NCI-H146 (cell line): ENCODE measurements around the gene UMPS.
A peak's percentile ranks its signal among the peaks of the same experiment; 100 is the strongest.
"Not testable (repeated sequence)": the region's sequence is repeated elsewhere in the genome, so short reads cannot be mapped to it uniquely, and the experiment has no call there.

ENCODE experiments used
- DNase-seq: peaks from one replicate; lab custom pipeline; 2025; lab: John Stamatoyannopoulos, UW

UMPS gene

DNA sequence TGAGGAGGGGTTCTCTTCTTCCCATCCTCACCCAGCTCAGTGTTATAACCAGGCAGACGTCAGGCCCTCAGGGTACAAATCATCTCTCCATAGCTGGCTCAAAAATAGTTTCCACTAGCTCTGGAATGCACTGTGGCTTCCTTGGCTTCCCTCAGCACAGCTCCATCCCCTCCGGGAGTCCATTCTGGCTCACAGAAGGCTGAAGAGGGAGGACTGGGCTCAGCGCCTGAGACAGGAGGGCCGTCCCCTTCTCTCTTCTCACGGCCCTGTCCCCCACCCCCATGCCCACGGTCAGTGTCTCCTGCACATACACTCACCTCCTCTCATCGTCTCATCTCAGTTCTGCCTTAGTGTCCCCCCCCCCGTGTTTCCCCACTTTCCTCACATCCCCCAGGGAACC is 50.1 kb downstream of the UMPS start:
- DNase-seq, result no peak

DNA sequence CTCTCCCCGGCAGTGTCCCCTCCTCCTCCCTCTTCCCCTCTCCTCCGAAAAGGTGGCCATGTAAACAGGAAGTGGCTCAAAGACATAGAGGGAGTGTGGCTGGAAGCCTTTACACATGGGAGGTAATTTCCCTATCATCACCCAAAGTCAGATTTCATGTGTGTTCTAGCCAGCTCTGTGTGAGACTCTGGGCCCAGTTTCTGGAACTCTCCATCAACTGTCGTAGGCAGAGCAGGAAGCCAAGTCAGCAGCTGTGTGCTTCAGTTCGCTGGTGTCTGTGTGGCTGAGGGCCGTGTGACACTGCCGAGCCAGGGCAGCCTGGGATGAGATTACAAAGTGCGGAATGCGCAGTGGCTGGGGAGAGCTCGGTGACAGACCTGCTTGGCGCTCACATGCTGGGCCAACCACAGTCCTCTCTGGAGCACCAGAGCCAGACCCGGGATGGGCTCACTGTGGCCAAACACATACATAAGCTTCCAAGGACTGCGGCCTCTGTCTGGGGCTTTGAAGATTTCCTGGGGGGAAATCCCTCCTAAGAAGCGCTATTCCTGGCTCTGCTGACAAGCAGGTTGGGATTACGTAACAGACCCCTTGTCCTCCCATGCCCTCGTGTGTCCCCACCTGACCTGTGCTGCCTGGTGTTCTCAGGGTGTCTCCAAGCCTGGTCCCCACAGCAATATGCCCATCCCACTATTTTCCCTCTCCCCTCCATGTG is 50.7 kb downstream of the UMPS start:
- no peak for DNase-seq

DNA sequence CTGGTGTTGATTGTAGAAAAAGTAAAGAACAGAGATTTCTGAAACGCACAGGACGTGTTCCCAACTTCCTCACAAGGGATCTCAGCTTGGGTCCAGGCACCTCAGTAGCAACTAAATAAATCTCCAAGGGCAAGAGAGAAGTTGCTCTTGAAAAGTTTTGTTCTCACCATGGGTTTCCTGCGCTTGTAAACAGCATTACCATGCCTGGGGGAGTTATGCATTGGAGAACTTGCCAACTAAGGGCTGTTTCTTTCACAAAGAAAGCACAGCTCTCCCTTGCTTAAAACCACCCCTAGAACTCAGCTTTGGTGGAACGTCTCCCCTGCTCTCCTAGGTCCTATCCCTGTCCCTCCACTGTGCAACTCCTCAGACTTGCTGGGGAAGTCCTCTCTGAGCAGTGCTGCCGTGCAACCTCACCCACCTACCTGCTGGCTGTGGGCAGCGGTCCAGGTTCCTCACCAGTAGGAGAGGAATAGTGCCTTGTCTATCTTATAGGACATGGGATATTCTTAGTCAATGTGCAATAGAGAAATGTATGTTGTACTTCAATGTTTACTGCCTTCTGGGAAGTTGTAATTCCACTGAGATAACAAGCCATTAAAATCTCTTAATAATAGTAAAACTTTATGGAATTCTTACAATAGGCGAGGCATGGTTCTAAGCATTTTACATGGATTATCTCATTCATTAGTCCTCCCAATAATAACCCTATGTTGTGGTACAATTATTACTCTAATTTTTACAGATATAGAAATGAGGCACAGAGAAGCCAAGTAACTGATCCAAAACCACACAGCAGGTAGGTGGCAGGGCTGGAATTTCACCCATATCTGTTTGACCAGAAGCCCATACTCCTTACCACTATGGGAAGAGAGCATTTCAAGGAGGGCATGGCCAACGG is 51.5 kb downstream of the UMPS start:
- no peak for DNase-seq

DNA sequence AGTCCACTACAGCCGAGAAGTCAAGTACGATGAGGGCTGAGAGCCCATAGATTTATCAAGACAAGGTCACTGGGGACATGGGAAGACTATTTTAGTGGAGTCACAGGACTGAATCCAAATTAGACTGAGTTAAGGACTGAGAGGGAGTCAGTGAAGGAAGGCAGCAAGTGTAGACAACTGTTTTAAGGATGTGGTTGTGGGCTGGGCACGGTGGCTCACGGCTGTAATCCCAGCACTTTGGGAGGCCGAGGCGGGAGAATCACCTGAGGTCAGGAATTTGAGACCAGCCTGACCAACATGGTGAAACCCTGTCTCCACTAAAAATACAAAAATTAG is 52.1 kb downstream of the UMPS start:
- not testable (repeated sequence) for DNase-seq

DNA sequence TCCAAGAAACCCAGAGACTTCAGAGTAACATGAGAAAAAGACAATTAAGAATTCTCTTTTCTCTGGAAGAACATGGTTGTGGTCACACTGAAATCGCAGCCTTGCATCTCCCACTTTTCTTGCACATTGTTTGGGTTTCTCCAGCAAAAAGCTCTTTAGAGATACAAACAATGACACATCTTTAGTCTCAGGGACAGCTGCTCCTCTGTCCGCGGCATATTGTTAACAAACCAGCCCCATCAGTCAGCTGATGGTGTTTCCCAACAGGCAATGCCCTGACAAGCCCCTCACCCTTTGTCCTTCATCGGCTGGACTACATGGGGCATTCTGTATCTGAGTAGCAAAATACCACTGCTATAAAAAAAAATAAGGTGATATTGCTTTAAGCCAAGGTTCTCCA is 53.4 kb downstream of the UMPS start:
- peak; percentile 44 for DNase-seq

DNA sequence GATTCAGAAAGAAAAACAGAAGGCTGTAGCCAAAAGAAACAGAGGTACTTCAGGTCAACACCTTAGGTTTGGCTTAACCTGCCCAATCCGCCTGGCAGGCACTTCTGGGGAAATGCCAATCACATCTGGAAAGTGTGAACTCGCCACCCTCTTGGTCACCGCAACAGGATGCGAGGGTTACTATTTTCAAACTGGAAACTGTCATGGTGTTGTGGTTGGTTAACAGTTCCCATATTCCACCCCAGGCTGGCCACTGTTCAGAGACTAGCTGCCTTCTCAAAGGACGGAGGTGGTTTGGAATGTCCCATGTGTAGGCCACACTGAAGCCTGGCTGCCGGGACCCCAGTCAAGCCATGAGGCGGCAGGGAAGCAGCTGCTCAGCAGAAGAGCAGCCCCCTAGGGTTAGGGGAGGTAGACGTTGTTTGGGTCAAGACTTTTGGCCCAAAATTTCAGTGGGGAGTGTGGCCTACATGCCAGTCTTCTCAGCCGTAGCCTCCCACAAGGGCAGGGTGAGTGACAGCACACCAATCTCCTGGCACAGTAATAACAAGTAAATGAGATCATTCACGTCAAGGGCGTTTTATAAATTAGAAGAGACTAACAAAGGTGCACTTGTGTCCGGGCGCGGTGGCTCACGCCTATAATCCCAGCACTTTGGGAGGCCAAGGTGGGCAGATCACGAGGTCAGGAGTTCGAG is 54.6 kb downstream of the UMPS start:
- no peak for DNase-seq

DNA sequence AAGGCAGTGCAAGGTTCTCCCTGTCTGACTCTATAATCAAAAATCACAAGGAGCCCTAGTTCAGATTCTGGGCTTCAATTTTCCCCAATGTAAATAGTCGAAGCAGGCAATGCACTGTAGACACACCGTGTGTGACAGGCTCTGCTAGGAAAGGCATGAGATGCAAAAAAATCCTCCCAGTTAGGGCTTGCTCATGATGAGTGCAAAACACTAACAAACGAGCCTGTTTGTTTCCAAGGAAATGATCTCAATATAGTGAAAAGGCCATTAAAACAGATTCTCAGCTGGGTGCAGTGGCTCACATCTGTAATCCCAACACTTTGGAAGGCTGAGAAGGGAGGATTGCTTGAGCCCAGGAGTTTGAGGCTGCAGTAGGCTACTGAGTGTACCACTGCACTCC is 55.7 kb downstream of the UMPS start:
- no peak for DNase-seq

DNA sequence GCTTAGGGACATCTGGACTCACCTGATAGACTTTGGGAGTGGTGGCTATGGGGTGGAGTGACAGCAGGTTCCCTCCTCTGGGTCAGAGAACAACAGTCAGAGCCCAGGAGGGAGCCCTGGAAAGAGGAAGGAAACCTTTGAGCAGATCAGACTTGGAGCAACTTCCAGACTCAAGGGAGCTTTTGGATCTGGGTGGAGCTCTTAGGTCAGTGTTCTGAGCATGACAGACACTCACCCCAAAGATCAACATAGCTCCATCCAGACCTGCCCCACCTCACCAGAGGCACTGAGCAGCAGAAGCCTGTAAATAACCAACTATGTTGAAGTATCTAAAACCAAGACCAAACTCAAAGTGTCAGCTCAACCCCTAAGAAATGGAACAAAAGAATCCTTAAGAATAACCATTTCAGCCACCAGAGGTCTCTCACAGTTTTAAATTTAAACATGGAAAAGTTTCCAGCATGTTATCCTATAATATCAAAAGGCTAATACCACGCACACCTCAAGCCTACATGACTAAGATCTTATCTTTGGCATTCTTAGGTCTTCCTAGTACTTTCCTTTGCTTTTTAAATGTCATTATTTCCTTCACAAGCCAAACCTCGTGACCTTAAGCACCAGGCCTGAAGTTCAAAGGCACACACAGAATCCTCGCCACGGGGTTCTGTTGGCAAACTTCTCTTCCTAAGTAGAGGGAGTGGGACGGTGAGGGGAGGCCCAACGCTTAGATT is 56.4 kb downstream of the UMPS start:
- DNase-seq, result no peak

DNA sequence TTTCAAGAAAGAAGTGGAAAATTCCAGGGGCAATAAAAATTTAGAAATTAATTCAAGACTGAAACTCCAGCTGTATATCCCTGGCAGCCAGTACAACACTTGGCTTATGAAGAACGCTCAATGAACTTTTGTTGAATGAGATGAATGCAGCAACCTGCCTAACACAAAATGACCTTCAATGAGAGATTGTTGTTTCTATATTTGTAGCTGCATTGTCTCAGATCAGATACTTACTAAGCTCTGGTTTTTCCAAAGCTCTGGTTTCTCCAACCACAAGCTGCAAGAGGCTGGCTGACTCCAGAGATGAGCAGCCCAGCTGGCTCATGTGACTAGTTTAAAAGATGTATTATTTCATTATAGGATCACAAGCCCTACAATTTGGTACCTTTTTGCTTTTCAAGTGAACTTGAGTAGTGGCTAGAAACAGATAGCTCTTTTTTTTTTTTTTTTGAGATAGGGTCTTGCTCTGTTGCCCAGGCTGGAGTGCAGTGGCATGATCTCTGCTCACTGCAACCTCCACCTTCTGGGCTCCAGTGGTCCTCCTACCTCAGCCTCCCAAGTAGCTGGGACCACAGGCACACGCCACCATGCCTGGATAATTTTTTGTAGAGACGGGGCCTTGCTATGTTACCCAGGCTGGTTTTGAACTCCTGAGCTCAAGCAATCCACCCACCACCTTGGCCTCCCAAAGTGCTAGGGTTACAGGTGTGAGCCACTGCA is 57.4 kb downstream of the UMPS start:
- no peak for DNase-seq

DNA sequence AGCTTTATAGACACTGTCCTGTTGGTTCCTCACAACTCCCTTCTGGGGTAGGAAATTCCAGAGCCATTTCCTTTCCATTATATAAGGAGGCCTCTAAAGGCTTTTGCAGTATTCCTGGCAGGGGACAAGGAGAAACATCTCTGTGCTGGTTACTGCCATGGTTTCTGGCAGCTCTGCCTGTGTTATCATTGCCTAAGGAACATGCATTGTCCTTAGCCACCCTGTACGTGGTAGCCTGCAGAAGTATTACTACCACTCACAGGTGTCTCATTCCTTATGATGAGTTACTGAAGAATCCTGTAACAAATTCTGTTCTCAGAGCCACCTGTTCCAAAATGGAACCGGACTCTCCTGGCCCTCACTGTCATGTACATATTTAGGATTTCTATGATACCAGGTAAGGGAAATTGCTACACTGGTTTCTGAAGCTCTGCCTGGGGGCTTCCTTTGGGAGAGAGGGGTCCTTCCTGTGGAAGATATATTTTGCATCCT is 58.0 kb downstream of the UMPS start:
- no peak for DNase-seq

DNA sequence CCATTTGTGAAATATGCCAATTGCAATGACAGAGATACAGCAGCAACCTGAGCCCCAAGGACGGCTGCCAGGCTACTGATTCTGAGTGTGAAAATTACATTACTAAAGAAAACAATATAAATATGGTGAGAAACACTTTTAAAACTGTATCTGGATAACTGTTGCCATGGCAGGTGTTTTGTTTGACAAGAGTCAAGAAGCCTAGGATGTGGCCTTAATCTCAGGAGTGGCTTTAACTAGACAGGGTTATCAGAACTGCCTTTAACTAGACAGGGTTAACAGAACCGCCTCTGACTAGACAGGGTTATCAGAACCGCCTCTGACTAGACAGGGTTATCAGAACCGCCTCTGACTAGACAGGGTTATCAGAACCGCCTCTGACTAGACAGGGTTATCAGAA is 58.9 kb downstream of the UMPS start:
- not testable (repeated sequence) for DNase-seq

DNA sequence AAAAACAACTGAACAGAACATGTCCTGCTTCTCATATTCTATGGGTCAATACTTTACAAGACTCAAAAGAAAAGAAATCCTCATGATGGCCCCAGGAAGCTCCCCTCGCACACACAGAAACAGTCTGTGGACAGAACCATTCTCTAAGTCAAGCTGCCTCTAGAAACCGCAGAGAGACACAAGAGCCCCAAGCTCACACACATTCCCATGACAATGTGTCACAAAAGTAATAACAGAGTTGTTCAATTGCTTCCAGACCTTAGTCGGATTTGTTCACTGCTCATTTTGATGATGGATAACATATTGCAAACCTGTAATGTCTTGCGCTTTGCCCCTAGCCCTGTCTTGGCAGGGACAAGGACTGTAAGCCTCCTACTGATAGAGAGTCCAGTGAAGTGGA is 60.9 kb downstream of the UMPS start:
- DNase-seq, result no peak

DNA sequence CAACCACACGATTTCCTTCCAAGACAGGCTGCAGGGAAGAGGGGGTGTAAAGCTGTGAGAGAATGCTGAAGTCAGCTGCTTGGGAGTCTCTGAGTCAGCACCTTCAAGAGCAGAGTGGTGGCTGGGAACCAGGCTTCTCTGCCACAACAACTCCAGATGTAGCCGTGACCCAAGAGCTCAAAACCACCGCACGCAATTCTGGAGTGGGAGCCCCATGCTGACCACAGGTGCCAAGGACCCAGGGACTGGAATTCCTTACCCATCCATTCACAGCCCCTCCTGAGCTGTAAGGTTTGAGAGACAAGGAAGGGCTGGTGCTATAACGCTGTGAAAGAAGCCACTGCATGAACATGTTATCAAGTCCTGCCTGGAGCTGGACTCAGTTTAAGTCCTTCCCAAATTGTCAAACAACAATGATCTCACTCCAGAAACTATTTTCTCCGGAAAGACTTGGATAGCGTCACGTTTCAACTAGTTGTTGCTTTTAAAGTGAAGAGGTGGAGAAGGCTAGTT is 61.4 kb downstream of the UMPS start:
- no peak for DNase-seq

DNA sequence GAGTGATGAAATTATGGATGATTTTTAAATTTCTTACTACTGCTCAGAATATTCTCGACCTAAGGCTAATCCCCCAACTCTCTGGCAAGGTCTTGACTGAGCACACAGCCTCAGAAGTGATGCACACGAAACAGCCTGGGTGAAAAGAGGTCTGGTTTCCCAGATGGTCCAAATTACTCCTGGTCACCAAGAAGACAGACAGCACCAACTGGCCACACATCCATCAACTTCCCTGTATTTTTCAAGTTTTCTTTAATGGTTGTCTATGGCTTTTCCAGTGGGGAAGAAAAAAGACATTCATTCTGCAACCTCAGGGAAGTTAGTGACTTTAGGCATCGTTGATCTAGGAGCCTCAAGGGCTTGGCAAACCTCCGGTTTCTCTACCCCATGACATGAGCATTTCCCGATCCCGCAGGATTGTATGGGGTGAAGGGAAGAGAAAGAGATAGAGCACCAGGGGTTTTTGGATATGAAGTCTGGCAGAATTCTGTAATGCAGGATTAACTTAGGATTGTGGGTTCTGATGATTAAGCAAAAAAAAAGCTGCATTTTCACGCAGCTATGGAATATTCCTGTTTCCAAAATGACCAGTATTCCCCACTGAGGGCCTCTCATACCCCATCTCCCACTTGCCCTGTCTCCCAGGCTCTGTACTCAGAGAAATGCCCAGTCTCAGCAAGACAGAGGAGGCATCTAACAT is 62.2 kb downstream of the UMPS start:
- no peak for DNase-seq

DNA sequence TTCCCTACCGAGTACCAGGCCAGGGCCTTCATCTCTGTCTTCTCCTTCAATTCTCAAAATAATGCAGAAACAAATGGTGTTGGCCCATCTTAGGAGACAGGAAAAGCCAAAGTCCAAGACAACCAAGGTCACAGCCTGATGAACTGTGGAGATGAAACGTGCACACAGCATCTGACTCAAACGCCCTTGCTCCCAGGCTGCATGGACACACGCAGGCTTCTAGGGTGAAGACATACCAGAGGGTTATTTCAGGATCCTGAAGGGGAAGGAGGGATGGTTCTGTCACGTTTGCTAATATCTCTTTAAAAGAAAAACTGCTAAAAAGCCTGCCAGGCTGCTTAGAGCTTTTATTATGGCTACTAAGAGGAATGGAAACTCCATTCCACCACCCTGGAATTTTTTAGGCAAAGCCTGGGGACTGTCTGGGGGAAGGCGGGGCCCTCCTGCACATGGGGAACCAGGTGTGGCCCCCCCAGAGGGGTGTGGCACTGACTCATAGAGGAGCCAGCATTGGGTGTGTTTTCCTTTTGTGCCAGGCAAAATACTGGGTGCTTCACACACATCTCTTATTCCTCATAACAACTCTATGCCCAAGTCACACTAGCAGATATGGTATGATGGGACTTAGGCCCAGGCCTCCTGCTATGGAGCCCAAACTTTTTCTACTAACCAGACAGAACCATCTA is 62.9 kb downstream of the UMPS start:
- no peak for DNase-seq

DNA sequence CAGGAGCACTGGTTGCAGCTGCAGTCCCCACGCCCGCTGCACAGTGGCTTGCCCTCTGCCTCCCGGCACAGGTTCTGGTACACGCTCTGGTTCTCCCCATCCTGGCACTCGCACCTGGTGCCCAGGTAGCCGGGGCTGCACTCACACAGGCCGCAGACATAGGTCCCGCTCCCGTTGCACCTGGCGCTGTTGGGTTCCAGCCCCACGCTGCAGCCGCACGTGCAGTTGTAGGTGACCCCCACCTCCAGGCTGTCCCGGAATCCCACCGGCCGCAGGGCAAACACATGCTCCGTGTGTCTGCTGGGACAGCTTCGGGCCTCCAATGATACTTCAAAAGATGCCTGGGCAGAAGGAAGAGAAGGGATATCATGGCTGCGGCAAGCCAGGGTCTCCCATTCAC is 66.2 kb downstream of the UMPS start:
- no peak for DNase-seq

DNA sequence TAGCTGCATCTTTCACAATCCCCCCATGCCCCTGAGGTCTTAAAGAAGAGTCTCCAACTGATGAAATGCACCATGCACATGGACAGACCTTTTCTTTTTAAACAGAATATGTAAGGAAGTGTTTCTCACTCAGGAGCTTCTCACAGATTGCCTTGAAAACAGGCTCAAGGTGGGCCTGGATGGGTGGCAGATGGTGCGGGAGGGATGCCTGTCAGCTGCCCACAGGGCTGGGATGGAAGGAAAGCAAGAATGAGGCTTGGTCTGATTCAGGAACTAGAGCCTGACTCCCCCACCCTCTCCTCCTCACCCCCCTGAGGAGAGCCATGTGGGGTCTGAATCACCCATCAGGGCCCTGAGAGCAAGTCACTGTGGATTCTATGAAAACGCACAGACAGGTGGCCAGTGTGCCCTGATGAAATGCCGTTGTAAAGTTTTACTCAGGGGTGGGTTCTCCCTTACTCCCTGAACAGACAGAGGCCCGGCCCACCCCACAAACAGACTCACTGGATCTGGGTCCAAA is 67.2 kb downstream of the UMPS start:
- no peak for DNase-seq
